Esophagus squamous epithelium (tissue), 4 donors: ENCODE data around the gene OTUD6A.

Source experiments
- CTCF ChIP-seq, 6 experiments: fragments of 450-650 bp in 4 of 6; fragments of 200-600 bp in 2 of 6; sonication (generic) in 2 of 6; IDR thresholded peaks; one replicate each; pipeline ENCODE4 v1.5.1; 2016 to 2019; ENCODE audit warnings: antibody characterized with exemption in 6 of 6, mild to moderate bottlenecking in 4 of 6, moderate library complexity in 4 of 6
- POLR2A ChIP-seq, 4 donors: fragments of 450-650 bp; IDR thresholded peaks; one replicate each; pipeline ENCODE4 v1.6.1; 2017; ENCODE audit warnings: antibody characterized with exemption in 4 of 4, mild to moderate bottlenecking in 4 of 4, moderate library complexity in 3 of 4

- TF ChIP-seq CTCF (IDR thresholded peaks at IDR 0.05) (no peak), POLR2A (IDR thresholded peaks at IDR 0.05) (no peak)
These were observed 7.9 kb upstream of the OTUD6A start for GRCh38 chrX:70054391-70054790.
